Measurements from ENCODE around the gene NKTR. TPM values are rescaled to one million over a fixed set of nuclear protein-coding genes. Genes with fewer than 3 reads are reported as not detected.
A peak's percentile ranks its signal among the peaks of the same experiment; 100 is the strongest.

The NKTR gene
- total and polyA plus RNA-seq, 9 of the 15 experiments (the other 6 are each of a cell fraction or from before 2014, with no cell fraction given), result 19.7 to 123 (median 92.6) TPM

GRCh38 chr3:42654331-42655201, 54.1 kb downstream of the NKTR start (continued):
- no peak for TF ChIP-seq SAP30 (IDR thresholded peaks at IDR 0.05; ENCODE audit: borderline replicate concordance, insufficient read depth, low read depth, low read length, poor library complexity, severe bottlenecking)
- peak; percentile 55 for TF ChIP-seq TEAD4 (IDR thresholded peaks at IDR 0.05; ENCODE audit: low read length)
- TF ChIP-seq TEAD4 (CRISPR knock-in tag; IDR thresholded peaks at IDR 0.05; ENCODE audit: borderline replicate concordance), result peak; percentile 28; the same call in 1 of the 2 replicates
- TF ChIP-seq ZFP36 (IDR thresholded peaks at IDR 0.05; ENCODE audit: low read depth, low read length, partially characterized antibody), result peak; percentile 75
- peak; percentile 93 to 97 for TF ChIP-seq TEAD1 (CRISPR knock-in tag; IDR thresholded peaks at IDR 0.05)
- no peak for TF ChIP-seq PHTF2 (CRISPR knock-in tag; IDR thresholded peaks at IDR 0.05)
- TF ChIP-seq POLR2A (conservative IDR thresholded peaks at IDR 0.05), result 0 out of 2 replicates have a peak, but pooled peaks have one; percentile 25
- no peak for TF ChIP-seq MEIS2 (IDR thresholded peaks at IDR 0.05; ENCODE audit: partially characterized antibody)
- no peak for TF ChIP-seq FOXP1 (CRISPR knock-in tag; IDR thresholded peaks at IDR 0.05)
- no peak for TF ChIP-seq ELF2 (CRISPR knock-in tag; IDR thresholded peaks at IDR 0.05)
- TF ChIP-seq EP400 (IDR thresholded peaks at IDR 0.05), result peak; percentile 69; the same call in 1 of the 2 replicates
- TF ChIP-seq POLR2G (IDR thresholded peaks at IDR 0.05; ENCODE audit: low read depth, low read length), result peak; percentile 75
- TF ChIP-seq MYC (IDR thresholded peaks at IDR 0.05; ENCODE audit: low read depth, low read length), result peak; percentile 75
- TF ChIP-seq MYC (CRISPR knock-in tag; IDR thresholded peaks at IDR 0.05; ENCODE audit: borderline replicate concordance, low read depth), result peak; percentile 83; the same call in 1 of the 2 replicates
- no peak for TF ChIP-seq OTX1 (CRISPR knock-in tag; IDR thresholded peaks at IDR 0.05)
- no peak for TF ChIP-seq RBM15 (IDR thresholded peaks at IDR 0.05; ENCODE audit: insufficient read depth, low read length)
- TF ChIP-seq ZNF121 (CRISPR knock-in tag; conservative IDR thresholded peaks at IDR 0.05), result no peak
- TF ChIP-seq TCF7L2 (IDR thresholded peaks at IDR 0.05; ENCODE audit: low read depth, low read length), result no peak
- TF ChIP-seq NR2C2 (CRISPR knock-in tag; IDR thresholded peaks at IDR 0.05), result no peak
- peak; percentile 54; the same call in 1 of the 2 replicates for TF ChIP-seq NR2C2 (tag; IDR thresholded peaks at IDR 0.05)
- no peak for TF ChIP-seq THRA (IDR thresholded peaks at IDR 0.05)
- no peak for TF ChIP-seq NCOR1 (IDR thresholded peaks at IDR 0.05)
- TF ChIP-seq HDAC8 (tag; IDR thresholded peaks at IDR 0.05), result peak; percentile 42; the same call in 1 of the 2 replicates
- TF ChIP-seq MNT (conservative IDR thresholded peaks at IDR 0.05), result peak in 1 of 2 experiments; percentile 70; a peak in 3 of 4 replicates
- peak; percentile 47; the same call in 1 of the 2 replicates for TF ChIP-seq ESRRA (IDR thresholded peaks at IDR 0.05; ENCODE audit: borderline replicate concordance, low read depth)

All from K562 (cell line).